ENCODE data around the gene AIPL1.
"Not testable (repeated sequence)": the region's sequence is repeated elsewhere in the genome, so short reads cannot be mapped to it uniquely, and the experiment has no call there.

AIPL1 gene

GRCh38 chr17:6435051-6435450 is at the start of gene AIPL1:
TSS of gene AIPL1 (minus strand) at chr17:6435121. CDS start at chr17:6435104, 17 bp downstream.
- no peak for DNase-seq

- DNase-seq: no peak
Measured at GRCh38 chr17:6483507-6483906, 48.6 kb upstream of the AIPL1 start.

- DNase-seq: not testable (repeated sequence)
Measured at GRCh38 chr17:6482796-6483195, 47.9 kb upstream of the AIPL1 start.

- no peak for DNase-seq
Measured at GRCh38 chr17:6482105-6482455, 47.2 kb upstream of the AIPL1 start.

GRCh38 chr17:6480303-6480675 is 45.4 kb upstream of the AIPL1 start:
- DNase-seq: no peak

GRCh38 chr17:6479622-6480302 is 44.8 kb upstream of the AIPL1 start:
- no peak for DNase-seq

- DNase-seq: no peak
Measured at GRCh38 chr17:6478486-6478885, 43.6 kb upstream of the AIPL1 start.

GRCh38 chr17:6477831-6478383 is 43.0 kb upstream of the AIPL1 start:
- no peak for DNase-seq

- DNase-seq: no peak
Measured at GRCh38 chr17:6476810-6477179, 41.9 kb upstream of the AIPL1 start.

- no peak for DNase-seq
Measured at GRCh38 chr17:6476076-6476809, 41.3 kb upstream of the AIPL1 start.

GRCh38 chr17:6475411-6475810 is 40.5 kb upstream of the AIPL1 start:
- DNase-seq: no peak

- DNase-seq: no peak
Measured at GRCh38 chr17:6474906-6475305, 40.0 kb upstream of the AIPL1 start.

GRCh38 chr17:6474376-6474775 is 39.5 kb upstream of the AIPL1 start:
- DNase-seq: no peak

- peak; percentile 29 for DNase-seq
Measured at GRCh38 chr17:6473128-6473767, 38.3 kb upstream of the AIPL1 start.

- no peak for DNase-seq
Measured at GRCh38 chr17:6472517-6472916, 37.6 kb upstream of the AIPL1 start.

- DNase-seq: no peak
Measured at GRCh38 chr17:6471531-6472465, 36.9 kb upstream of the AIPL1 start.

- no peak for DNase-seq
Measured at GRCh38 chr17:6470751-6471521, 36.0 kb upstream of the AIPL1 start.

- DNase-seq: no peak
Measured at GRCh38 chr17:6470146-6470718, 35.3 kb upstream of the AIPL1 start.

- DNase-seq: no peak
Measured at GRCh38 chr17:6468051-6468790, 33.3 kb upstream of the AIPL1 start.

GRCh38 chr17:6467567-6467966 is 32.6 kb upstream of the AIPL1 start:
- DNase-seq: no peak
